HepG2 (cell line): Measurements from ENCODE around the gene C20orf141. TPM values are rescaled to one million over a fixed set of nuclear protein-coding genes. Genes with fewer than 3 reads are reported as not detected.

Source experiments
- ATAC-seq: fragments of 200-7000 bp; cut with Tn5 transposase; 3 replicates; pipeline ENCODE4 v1.9.1; 2020; ENCODE audit warnings: mild to moderate bottlenecking, moderate library complexity
- BruUV-seq: library from RNA; stranded (reverse); fragments of 400-500 nt; replicated peaks from 2 replicates; lab custom pipeline; 2021; lab: Mats Ljungman, UMichigan
- CTCF ChIA-PET: fragments of 300-600 bp; formaldehyde crosslinking; extraction: SDS; loops from one replicate; lab custom pipeline; 2021; ENCODE audit warnings: low total read pairs, inconsistent platforms, low intra/inter-chr PET ratio; lab: Yijun Ruan, JAX
- POLR2A ChIA-PET: fragments of 350-600 bp; sonication (Branson Sonifier 250); formaldehyde crosslinking; loops from one replicate; lab custom pipeline; 2020; ENCODE audit warnings: antibody characterized with exemption, inconsistent platforms; lab: Yijun Ruan, JAX
- DNase-seq: peaks from one replicate; pipeline ENCODE4 v3.0.0-alpha.2; 2015; ENCODE audit warnings: low spot score
- FAIRE-seq: peaks from 3 replicates; lab custom pipeline; 2011; peaks lifted over from hg19 to GRCh38; lab: Jason Lieb, UNC
- H2AFZ ChIP-seq: one replicate; pipeline ENCODE4 v1.6.1; 2011; ENCODE audit warnings: low read length, inconsistent platforms
- H3K27ac ChIP-seq: fragments of 300-600 bp; 3 replicates; pipeline ENCODE4 v1.8.0; 2011; ENCODE audit warnings: mixed run types, mild to moderate bottlenecking, mixed read lengths, low read length, inconsistent platforms; ENCODE audit not compliant: insufficient read depth; ENCODE audit errors: extremely low read length
- H3K27me3 ChIP-seq, 2 experiments: fragments of 200-600 bp in 1 of 2; 2 replicates in 1 of 2; 3 replicates in 1 of 2; pipeline versions ENCODE4 v1.6.0 to v1.8.0; 2011; ENCODE audit warnings: low read length in 2 of 2, mild to moderate bottlenecking in 2 of 2, moderate library complexity in 2 of 2, inconsistent platforms in 1 of 2; ENCODE audit not compliant: insufficient read depth in 2 of 2, control insufficient read depth in 1 of 2
- H3K36me3 ChIP-seq, 2 experiments: fragments of 200-600 bp in 1 of 2; replicated peaks in 1 of 2; 2 replicates in 1 of 2; 3 replicates in 1 of 2; pipeline versions ENCODE4 v1.5.1 to v1.8.0; 2011; ENCODE audit warnings: low read length in 2 of 2, inconsistent platforms in 1 of 2; ENCODE audit not compliant: insufficient read depth in 2 of 2, control insufficient read depth in 1 of 2
- H3K4me1 ChIP-seq: 2 replicates; pipeline ENCODE4 v1.5.1; 2012; ENCODE audit warnings: low read length, inconsistent platforms; ENCODE audit not compliant: insufficient read depth
- H3K4me2 ChIP-seq: 2 replicates; pipeline ENCODE4 v1.6.0; 2011; ENCODE audit warnings: low read depth, low read length, inconsistent platforms
- H3K4me3 ChIP-seq, 3 experiments: fragments of 200-600 bp in 1 of 3; sonication (generic), shearing (Covaris generic) in 1 of 3; replicated peaks in 1 of 3; 2 replicates each; pipeline ENCODE4 v1.5.1; 2011 to 2016; ENCODE audit warnings: low read length in 3 of 3, inconsistent platforms in 2 of 3, low read depth in 2 of 3, mild to moderate bottlenecking in 2 of 3, control low read depth in 1 of 3, mixed read lengths in 1 of 3; ENCODE audit not compliant: insufficient read depth in 1 of 3
- H3K79me2 ChIP-seq: one replicate; pipeline ENCODE4 v1.6.1; 2011; ENCODE audit warnings: low read length, inconsistent platforms; ENCODE audit not compliant: insufficient read depth
- H3K9ac ChIP-seq: 2 replicates; pipeline ENCODE4 v1.6.0; 2011; ENCODE audit warnings: mild to moderate bottlenecking, low read depth, low read length, inconsistent platforms; ENCODE audit not compliant: insufficient read depth
- H3K9me3 ChIP-seq: 2 replicates; pipeline ENCODE4 v1.5.1; 2012; ENCODE audit warnings: mild to moderate bottlenecking, low read length
- H4K20me1 ChIP-seq: 2 replicates; pipeline ENCODE4 v1.6.0; 2011; ENCODE audit warnings: inconsistent platforms, mild to moderate bottlenecking, low read length, moderate library complexity; ENCODE audit not compliant: insufficient read depth
- ATF1 ChIP-seq: IDR thresholded peaks from 2 replicates; pipeline ENCODE4 v1.6.1; 2016; ENCODE audit warnings: mild to moderate bottlenecking, control low read depth
- CREB1 ChIP-seq, 2 experiments: fragments of 450-650 bp in 1 of 2; IDR thresholded peaks; 2 replicates each; pipeline ENCODE4 v1.6.1; 2016 to 2017; ENCODE audit warnings: control low read depth in 1 of 2, mild to moderate bottlenecking in 1 of 2, missing compliant biosample characterization in 1 of 2, missing genetic modification characterization in 1 of 2
- HCFC1 ChIP-seq: fragments of 150-350 bp; IDR thresholded peaks from 2 replicates; pipeline ENCODE4 v1.6.1; 2014; ENCODE audit warnings: low read depth, low read length
- KAT8 ChIP-seq: IDR thresholded peaks from 2 replicates; pipeline ENCODE4 v1.6.1; 2016; ENCODE audit warnings: missing genetic modification reagents, missing compliant biosample characterization
- RAD51 ChIP-seq: fragments of 450-650 bp; IDR thresholded peaks from 2 replicates; pipeline ENCODE4 v1.6.1; 2016; ENCODE audit warnings: borderline replicate concordance
- SP2 ChIP-seq: sonication (generic); formaldehyde crosslinking; IDR thresholded peaks from 2 replicates; pipeline ENCODE4 v1.5.1; 2020; ENCODE audit warnings: mild to moderate bottlenecking, missing genetic modification reagents
- TBL1XR1 ChIP-seq: fragments of 150-350 bp; IDR thresholded peaks from 2 replicates; pipeline ENCODE4 v1.6.1; 2014; ENCODE audit warnings: borderline replicate concordance, low read length; ENCODE audit not compliant: partially characterized antibody
- TERF1 ChIP-seq: sonication (generic); formaldehyde crosslinking; IDR thresholded peaks from 2 replicates; pipeline ENCODE4 v1.8.0; 2022; ENCODE audit warnings: mild to moderate bottlenecking, missing genetic modification reagents, moderate library complexity
- WIZ ChIP-seq: sonication (generic); formaldehyde crosslinking; IDR thresholded peaks from 2 replicates; pipeline ENCODE4 v1.5.1; 2020; ENCODE audit warnings: mild to moderate bottlenecking, missing genetic modification reagents
- XBP1 ChIP-seq: sonication (generic); formaldehyde crosslinking; IDR thresholded peaks from 2 replicates; pipeline ENCODE4 v1.5.0; 2020; ENCODE audit warnings: missing genetic modification reagents
- ZNF496 ChIP-seq: sonication (generic); formaldehyde crosslinking; IDR thresholded peaks from 2 replicates; pipeline ENCODE4 v1.8.1; 2023; ENCODE audit warnings: mild to moderate bottlenecking, moderate library complexity, missing genetic modification reagents; ENCODE audit not compliant: insufficient replicate concordance
- ZNF577 ChIP-seq: sonication (generic); formaldehyde crosslinking; IDR thresholded peaks from 2 replicates; pipeline ENCODE4 v1.4.0; 2020; ENCODE audit warnings: mild to moderate bottlenecking, low read depth, missing genetic modification reagents, borderline replicate concordance
- ZNF580 ChIP-seq: IDR thresholded peaks from 2 replicates; pipeline ENCODE4 v1.6.1; 2016; ENCODE audit warnings: low read depth, borderline replicate concordance
- ZNF674 ChIP-seq: sonication (generic); formaldehyde crosslinking; IDR thresholded peaks from 2 replicates; pipeline ENCODE4 v1.5.0; 2020; ENCODE audit warnings: low read depth, mild to moderate bottlenecking, missing genetic modification reagents
- WGBS: methylation state at CpG from one replicate; pipeline ENCODE4 v1.1.6; 2017; ENCODE audit warnings: low lambda C conversion rate; 5-methylcytosine and 5-hydroxymethylcytosine counted together
- in situ Hi-C: cut with HindIII; loops from 2 replicates; pipeline ENCODE4 v1.10.0; 2017; ENCODE audit warnings: low pct_unique_long_range_greater_than_20kb; ENCODE audit not compliant: extremely low pct_ligation_motif_present
- intact Hi-C: fragments of 100-400 bp; cut with micrococcal nuclease; formaldehyde crosslinking; loops from one replicate; pipeline ENCODE4 v1.10.0; 2022; ENCODE audit not compliant: unreplicated experiment
- polyA plus RNA-seq, 8 experiments: library from polyadenylated mRNA; depleted of rRNA in 3 of 8; stranded (reverse) in 7 of 8; unstranded in 1 of 8; fragments of >200 nt; fragmentation: Illumina TruSeq in 4 of 8; extraction: Trizol in 4 of 8; gene quantifications; 2 replicates each; pipeline versions ENCODE4 v1.2.1 to v1.2.3, GENCODE V29; 2011 to 2016; ENCODE audit warnings: low read depth in 4 of 8, missing spikeins in 1 of 8, mixed read lengths in 1 of 8; ENCODE audit not compliant: insufficient read depth in 1 of 8
- total RNA-seq, 5 experiments: library from RNA; depleted of rRNA; stranded (reverse); fragments of >200 nt; fragmentation: Illumina TruSeq; extraction: Trizol; gene quantifications; 2 replicates each; pipeline ENCODE4 v1.2.3, GENCODE V29; 2016; ENCODE audit warnings: low read depth in 1 of 5
- TF ChIP-seq, protein P1 (sequence below): sonication (generic); formaldehyde crosslinking; IDR thresholded peaks from 2 replicates; pipeline ENCODE4 v1.5.0; 2020; ENCODE audit warnings: missing genetic modification reagents
- TF ChIP-seq, protein P2 (sequence below): sonication (generic); formaldehyde crosslinking; IDR thresholded peaks from 2 replicates; pipeline ENCODE4 v1.5.1; 2020; ENCODE audit warnings: missing genetic modification reagents, mild to moderate bottlenecking, borderline replicate concordance
- TF ChIP-seq, protein P3 (sequence below): sonication (generic); formaldehyde crosslinking; IDR thresholded peaks from 2 replicates; pipeline ENCODE4 v1.4.0; 2020; ENCODE audit warnings: missing genetic modification reagents

C20orf141 gene
- total and polyA plus RNA-seq, 2 of the 13 experiments (the other 11 are each of a cell fraction or from before 2014, with no cell fraction given), result not detected

- POLR2A ChIA-PET, result no interaction called here
- no peak overlapping the region for H3K4me2 ChIP-seq
- no peaks in the 10 kb centered on the region for H3K79me2 ChIP-seq
- no peaks in the 10 kb centered on the region for H3K36me3 ChIP-seq
- H3K9ac ChIP-seq, result no peak overlapping the region
- intact Hi-C loops (no loop called here), in situ Hi-C loops (no loop called here)
- H3K27me3 ChIP-seq, result peaks cover 25 to 88% of the 10 kb centered on the region in 2 experiments
- no peak overlapping the region for H2AFZ ChIP-seq
- no peak overlapping the region for H3K4me3 ChIP-seq
- no peak overlapping the region for H3K27ac ChIP-seq
- no peak for DNase-seq
- CTCF ChIA-PET, result no interaction called here
- no peaks in the 10 kb centered on the region for H4K20me1 ChIP-seq
- H3K4me1 ChIP-seq, result peaks cover 10% of the 10 kb centered on the region
- BruUV-seq, result no TSS peak
- FAIRE-seq, result no peak
- TF ChIP-seq ATF1 (CRISPR knock-in tag) (no peak), SP2 (CRISPR knock-in tag) (no peak), KAT8 (no peak), TERF1 (CRISPR knock-in tag) (no peak), CREB1 (IDR thresholded peaks at IDR 0.05) (no peak), CREB1 (CRISPR knock-in tag; IDR thresholded peaks at IDR 0.05) (no peak), ZNF577 (no peak), HCFC1 (no peak), ZNF496 (CRISPR knock-in tag) (no peak), TBL1XR1 (no peak), ZNF580 (CRISPR knock-in tag) (no peak), WIZ (CRISPR knock-in tag) (no peak), RAD51 (no peak), XBP1 (no peak), ZNF674 (CRISPR knock-in tag) (no peak)
- TF ChIP-seq, protein P1, sequence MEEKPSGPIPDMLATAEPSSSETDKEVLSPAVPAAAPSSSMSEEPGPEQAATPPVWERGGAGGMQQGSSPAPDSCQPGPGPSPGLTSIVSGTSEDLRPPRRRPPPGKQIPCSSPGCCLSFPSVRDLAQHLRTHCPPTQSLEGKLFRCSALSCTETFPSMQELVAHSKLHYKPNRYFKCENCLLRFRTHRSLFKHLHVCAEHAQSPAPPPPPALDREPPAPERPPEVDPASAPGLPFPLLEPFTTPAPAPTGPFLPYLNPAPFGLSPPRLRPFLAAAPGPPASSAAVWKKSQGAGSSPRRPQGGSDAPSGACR (CRISPR knock-in tag), result no peak
- TF ChIP-seq, protein P2, sequence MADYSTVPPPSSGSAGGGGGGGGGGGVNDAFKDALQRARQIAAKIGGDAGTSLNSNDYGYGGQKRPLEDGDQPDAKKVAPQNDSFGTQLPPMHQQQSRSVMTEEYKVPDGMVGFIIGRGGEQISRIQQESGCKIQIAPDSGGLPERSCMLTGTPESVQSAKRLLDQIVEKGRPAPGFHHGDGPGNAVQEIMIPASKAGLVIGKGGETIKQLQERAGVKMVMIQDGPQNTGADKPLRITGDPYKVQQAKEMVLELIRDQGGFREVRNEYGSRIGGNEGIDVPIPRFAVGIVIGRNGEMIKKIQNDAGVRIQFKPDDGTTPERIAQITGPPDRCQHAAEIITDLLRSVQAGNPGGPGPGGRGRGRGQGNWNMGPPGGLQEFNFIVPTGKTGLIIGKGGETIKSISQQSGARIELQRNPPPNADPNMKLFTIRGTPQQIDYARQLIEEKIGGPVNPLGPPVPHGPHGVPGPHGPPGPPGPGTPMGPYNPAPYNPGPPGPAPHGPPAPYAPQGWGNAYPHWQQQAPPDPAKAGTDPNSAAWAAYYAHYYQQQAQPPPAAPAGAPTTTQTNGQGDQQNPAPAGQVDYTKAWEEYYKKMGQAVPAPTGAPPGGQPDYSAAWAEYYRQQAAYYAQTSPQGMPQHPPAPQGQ (CRISPR knock-in tag), result no peak
- TF ChIP-seq, protein P3, sequence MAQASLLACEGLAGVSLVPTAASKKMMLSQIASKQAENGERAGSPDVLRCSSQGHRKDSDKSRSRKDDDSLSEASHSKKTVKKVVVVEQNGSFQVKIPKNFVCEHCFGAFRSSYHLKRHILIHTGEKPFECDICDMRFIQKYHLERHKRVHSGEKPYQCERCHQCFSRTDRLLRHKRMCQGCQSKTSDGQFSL (CRISPR knock-in tag), result no peak
- 63% methylated on average over 19 of the region's 19 CpGs for WGBS
- no peaks in the 10 kb centered on the region for H3K9me3 ChIP-seq
- ATAC-seq, result no peak
Measured at GRCh38 chr20:2798095-2798805, 16.5 kb upstream of the C20orf141 start.
